GM20000 (cell line): ENCODE results near the gene XRN2.

Experiments used
- DNase-seq: peaks from one replicate; pipeline ENCODE4 v3.0.0; 2012; ENCODE audit warnings: low spot score
- TF ChIP-seq, protein P1 (sequence below): IDR thresholded peaks from 2 replicates; pipeline ENCODE4 v1.5.1; 2012; ENCODE audit warnings: mild to moderate bottlenecking, control low read depth; ENCODE audit errors: extremely low read depth, missing control alignments

The XRN2 gene

DNA sequence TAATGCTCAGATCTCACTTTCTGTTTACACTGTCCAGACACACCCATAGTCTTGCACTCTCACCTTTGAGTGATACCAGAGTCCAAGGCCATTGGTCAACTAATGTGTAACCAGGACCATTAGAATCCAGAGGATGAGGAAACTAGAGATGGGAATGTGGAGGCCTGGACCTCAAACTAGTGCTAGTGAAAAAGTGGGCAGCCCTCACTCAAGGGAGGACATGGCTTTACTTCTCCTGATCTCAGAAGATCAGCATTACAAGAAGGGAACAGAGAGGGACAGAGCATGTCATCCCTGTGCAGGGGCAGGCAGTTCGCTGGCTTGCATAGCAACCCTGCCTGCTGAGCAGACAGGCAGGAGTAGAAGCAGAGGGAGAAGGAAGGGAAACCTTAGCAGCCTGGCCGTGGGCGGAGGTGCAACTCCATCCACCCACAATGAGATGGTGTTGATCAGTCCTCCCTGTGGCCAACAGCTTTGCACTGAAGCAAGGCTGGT lies 22.6 kb upstream of the XRN2 start:
- DNase-seq: peak; percentile 29
- TF ChIP-seq, protein P1, sequence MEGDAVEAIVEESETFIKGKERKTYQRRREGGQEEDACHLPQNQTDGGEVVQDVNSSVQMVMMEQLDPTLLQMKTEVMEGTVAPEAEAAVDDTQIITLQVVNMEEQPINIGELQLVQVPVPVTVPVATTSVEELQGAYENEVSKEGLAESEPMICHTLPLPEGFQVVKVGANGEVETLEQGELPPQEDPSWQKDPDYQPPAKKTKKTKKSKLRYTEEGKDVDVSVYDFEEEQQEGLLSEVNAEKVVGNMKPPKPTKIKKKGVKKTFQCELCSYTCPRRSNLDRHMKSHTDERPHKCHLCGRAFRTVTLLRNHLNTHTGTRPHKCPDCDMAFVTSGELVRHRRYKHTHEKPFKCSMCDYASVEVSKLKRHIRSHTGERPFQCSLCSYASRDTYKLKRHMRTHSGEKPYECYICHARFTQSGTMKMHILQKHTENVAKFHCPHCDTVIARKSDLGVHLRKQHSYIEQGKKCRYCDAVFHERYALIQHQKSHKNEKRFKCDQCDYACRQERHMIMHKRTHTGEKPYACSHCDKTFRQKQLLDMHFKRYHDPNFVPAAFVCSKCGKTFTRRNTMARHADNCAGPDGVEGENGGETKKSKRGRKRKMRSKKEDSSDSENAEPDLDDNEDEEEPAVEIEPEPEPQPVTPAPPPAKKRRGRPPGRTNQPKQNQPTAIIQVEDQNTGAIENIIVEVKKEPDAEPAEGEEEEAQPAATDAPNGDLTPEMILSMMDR: no peak

DNA sequence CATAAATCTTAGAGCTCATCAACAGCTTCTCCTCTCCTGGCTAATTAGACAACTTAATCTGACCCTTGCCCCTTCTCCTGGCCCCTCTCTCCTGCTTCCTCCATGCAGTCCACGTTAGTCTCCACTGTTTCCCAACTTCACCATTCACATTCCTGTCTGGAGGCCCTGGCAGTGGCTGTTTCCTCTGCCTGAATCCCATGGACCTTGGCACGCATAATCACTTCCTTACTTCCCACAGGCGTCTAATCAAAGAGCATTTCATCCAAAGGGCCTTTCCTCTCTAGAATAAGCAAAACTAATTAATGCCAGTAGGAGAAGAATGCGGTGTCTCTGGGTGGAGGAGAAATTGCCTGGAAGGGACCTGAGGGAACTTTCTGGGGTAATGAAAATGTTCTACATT lies 16.4 kb upstream of the XRN2 start:
- TF ChIP-seq, protein P1: no peak

DNA sequence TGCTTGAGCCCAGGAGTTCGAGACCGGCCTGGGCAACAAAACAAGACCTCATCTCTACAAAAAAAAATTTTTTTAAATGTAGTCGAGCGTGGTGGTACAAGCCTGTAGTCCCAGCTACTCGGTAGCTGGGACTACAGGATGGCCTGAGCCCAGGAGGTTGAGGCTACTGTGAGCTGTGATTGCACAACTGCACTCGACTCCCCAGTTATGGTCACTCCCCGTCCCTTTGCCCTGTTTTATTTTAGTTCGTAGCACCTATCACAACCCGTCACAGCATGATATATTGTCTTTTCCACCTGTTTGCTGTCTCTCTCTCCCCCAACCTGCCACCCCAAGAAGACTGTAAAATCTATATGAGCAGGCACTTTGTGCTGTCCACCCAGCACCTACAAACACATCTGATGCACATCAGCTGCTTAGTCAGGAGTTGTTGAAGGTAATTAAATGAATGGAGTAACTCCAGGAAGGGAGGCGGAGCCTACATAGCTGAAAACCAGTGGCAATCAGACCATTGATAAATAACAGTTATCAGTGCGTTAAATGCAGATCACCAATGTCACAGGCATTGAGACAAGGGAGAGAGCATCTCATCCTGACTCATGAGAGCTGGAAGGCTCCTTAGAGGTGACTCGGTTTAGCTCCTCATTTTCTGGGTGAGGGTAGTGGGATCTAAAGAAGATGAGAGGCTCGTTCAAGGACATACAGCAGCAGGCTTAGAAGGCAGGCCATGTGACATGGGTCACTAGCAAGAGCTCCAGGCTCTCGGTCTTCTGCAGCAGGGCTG lies 14.4 kb upstream of the XRN2 start:
- TF ChIP-seq, protein P1: no peak
- DNase-seq: no peak

More for the DNA sequence above, 16.4 kb upstream of the XRN2 start:
- no peak for DNase-seq

DNA sequence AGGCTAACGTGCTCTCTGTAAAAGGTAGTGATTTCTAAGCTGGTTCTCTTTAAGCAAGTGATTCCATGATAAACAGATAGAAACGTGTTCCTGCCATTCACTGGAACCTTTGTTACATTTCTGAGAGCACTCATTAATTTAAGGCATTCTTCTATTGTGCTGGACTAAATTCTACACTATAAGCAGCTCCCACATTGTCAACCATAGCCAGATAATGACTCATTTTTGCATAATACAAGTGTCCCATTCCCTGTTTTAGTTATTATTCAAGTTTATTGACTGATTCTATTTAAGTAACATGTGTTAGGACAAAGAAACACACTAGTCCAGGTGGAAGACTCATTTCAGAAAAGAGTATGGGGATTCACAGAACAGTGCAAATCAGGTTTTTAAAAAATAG lies 13.5 kb upstream of the XRN2 start:
- DNase-seq: no peak
- TF ChIP-seq, protein P1: no peak

DNA sequence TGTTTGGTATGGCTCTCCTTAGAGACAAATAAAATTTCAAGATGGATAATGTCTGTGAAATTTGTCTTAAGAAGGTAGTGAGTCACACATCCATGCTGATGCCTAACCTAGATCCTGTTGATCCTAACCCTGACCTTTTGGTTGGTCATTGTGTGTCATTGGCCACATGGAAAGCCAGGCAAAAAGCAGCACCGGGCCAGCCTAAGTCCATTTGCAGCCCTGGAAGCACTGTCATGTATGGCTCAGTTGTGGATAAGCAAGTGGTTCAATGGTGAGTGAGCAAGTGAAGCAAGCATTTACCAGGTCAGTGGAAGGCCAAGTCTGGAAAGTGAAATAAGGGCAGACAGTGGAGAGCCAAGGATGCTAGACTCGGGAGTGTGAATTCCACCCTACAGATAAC lies 12.1 kb upstream of the XRN2 start:
- DNase-seq: no peak
- TF ChIP-seq, protein P1: no peak

GRCh38 chr20:21294755-21295154 lies 8.4 kb upstream of the XRN2 start:
- no peak for DNase-seq
- TF ChIP-seq, protein P1: no peak

DNA sequence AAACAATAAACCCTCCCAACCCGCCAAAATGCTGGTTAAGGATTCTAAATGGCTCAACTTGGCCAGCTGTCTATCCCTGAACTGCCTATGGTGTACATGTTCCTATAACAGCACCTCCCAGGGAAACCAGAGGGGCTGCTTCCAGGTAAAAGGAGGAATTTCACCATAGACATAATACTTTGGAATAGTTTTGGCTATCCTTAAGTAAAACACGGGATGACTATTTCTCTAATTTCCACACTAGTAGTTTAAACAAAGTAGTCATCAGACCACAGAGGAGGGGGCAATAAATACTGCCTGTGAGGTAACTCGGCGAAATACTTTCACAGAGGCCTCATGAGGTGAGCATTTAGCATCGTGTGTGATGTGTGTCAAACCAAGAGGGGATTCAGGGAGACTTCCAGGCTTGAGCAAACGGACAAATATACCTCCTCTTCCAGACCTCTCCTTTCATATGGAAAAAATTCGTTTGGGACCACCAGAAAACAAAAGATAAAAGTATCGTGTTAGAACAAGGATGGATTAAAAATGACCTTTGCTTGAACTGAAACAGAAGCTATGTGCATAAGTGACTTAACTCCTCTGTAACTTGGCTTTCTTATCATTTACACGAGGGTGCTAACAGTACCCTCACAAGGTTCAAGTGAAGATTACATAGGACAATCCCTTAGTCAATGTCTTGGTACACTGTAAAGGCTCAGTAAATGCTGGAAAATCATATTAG lies 1.0 kb upstream of the XRN2 start:
- no peak for DNase-seq
- TF ChIP-seq, protein P1: no peak
